Lung (tissue), 12 donors: Measurements from ENCODE around the gene KIF26B. TPM values are rescaled to one million over a fixed set of nuclear protein-coding genes. Genes with fewer than 3 reads are reported as not detected.

Experiments used
- ATAC-seq: fragments of 200-7000 bp; cut with Tn5 transposase; one replicate; pipeline ENCODE4 v1.9.1; 2020; ENCODE audit warnings: moderate number of reproducible peaks; ENCODE audit not compliant: insufficient read depth, low FRiP score
- DNase-seq, 3 donors: peaks; one replicate each; pipeline ENCODE4 v3.0.0-alpha.2; 2013 to 2017
- H3K27ac ChIP-seq, 2 donors: one replicate each; pipeline ENCODE4 v1.5.1; 2013; ENCODE audit warnings: mild to moderate bottlenecking in 2 of 2, moderate library complexity in 2 of 2, control low read depth in 1 of 2, inconsistent platforms in 1 of 2, low read depth in 1 of 2, low read length in 1 of 2
- H3K27me3 ChIP-seq, 3 donors: one replicate each; pipeline ENCODE4 v1.5.1; 2013; ENCODE audit warnings: low read length in 2 of 3; ENCODE audit not compliant: control insufficient read depth in 3 of 3, insufficient read depth in 3 of 3
- H3K36me3 ChIP-seq, 4 donors: one replicate each; pipeline ENCODE4 v1.5.1; 2013; ENCODE audit warnings: low read length in 4 of 4, mild to moderate bottlenecking in 1 of 4, moderate library complexity in 1 of 4; ENCODE audit not compliant: control insufficient read depth in 4 of 4, insufficient read depth in 4 of 4
- H3K4me1 ChIP-seq, 5 donors: one replicate each; pipeline ENCODE4 v1.5.1; 2013; ENCODE audit warnings: low read length in 5 of 5, mild to moderate bottlenecking in 2 of 5, moderate library complexity in 1 of 5; ENCODE audit not compliant: control insufficient read depth in 5 of 5, insufficient read depth in 5 of 5
- H3K4me3 ChIP-seq: one replicate; pipeline ENCODE4 v1.5.1; 2013; ENCODE audit warnings: mild to moderate bottlenecking, control low read depth, moderate library complexity
- H3K9ac ChIP-seq, 2 donors: one replicate each; pipeline ENCODE4 v1.5.1; 2013; ENCODE audit warnings: low read length in 2 of 2, control low read depth in 1 of 2; ENCODE audit not compliant: insufficient read depth in 1 of 2
- H3K9me3 ChIP-seq, 4 donors: one replicate each; pipeline ENCODE4 v1.5.1; 2013; ENCODE audit warnings: low read length in 3 of 4, mild to moderate bottlenecking in 1 of 4, moderate library complexity in 1 of 4; ENCODE audit not compliant: control insufficient read depth in 4 of 4, insufficient read depth in 3 of 4
- CTCF ChIP-seq: IDR thresholded peaks from 2 replicates; pipeline ENCODE4 v1.5.1; 2012; ENCODE audit warnings: mild to moderate bottlenecking; ENCODE audit errors: control extremely low read depth, extremely low read depth
- WGBS, 2 donors: extraction: QIAGEN DNeasy Blood & Tissue Kit; methylation state at CpG; one replicate each; pipeline ENCODE4 v1.1.7; 2013; 5-methylcytosine and 5-hydroxymethylcytosine counted together
- polyA plus RNA-seq, 2 donors: library from polyadenylated mRNA; stranded (reverse); fragments of 200-250 nt; gene quantifications; one replicate each; pipeline ENCODE4 v1.2.1, GENCODE V29; 2013
- total RNA-seq, 2 donors: library from RNA; depleted of rRNA in 1 of 2; stranded (reverse); fragments of >200 nt in 1 of 2; gene quantifications; one replicate each; pipeline ENCODE4 v1.2.1, GENCODE V29; 2014 to 2021
- donor health status: control.
- donor health status: control.
- donor health status: Bipolar disorder and iron deficiency.
- donor health status: healthy.
- donor health status: DM: yes; HTN: yes; CAD: no.

The KIF26B gene
- total and polyA plus RNA-seq, 4 donors = 0.61 to 6.7 (median 2.2) TPM

GRCh38 chr1:245246433-245246832 is 91.6 kb downstream of the KIF26B start:
- ATAC-seq = no peak
- Histone ChIP-seq H3K27ac (no peak overlapping the region), H3K4me1 (peaks cover 0 to 2% (median 0%) of the 10 kb centered on the region in 5 donors), H3K36me3 (no peaks in the 10 kb centered on the region), H3K9ac (no peak overlapping the region), H3K27me3 (no peaks in the 10 kb centered on the region), H3K9me3 (peaks cover 0 to 2% (median 0%) of the 10 kb centered on the region in 4 donors), H3K4me3 (no peak overlapping the region)
- WGBS, 2 donors = 68 to 77% methylated on average over 4 of the region's 4 CpGs
- TF ChIP-seq CTCF = no peak
- DNase-seq = no peak

GRCh38 chr1:245247356-245247755 is 92.6 kb downstream of the KIF26B start:
- H3K4me3 ChIP-seq = no peak overlapping the region
- H3K4me1 ChIP-seq = peaks cover 0 to 2% (median 0%) of the 10 kb centered on the region in 5 donors
- TF ChIP-seq CTCF = no peak
- ATAC-seq (no peak), DNase-seq (no peak)
- no peaks in the 10 kb centered on the region for H3K36me3 ChIP-seq
- WGBS, 2 donors = 93 to 95% methylated on average over 12 of the region's 12 CpGs
- H3K27ac ChIP-seq = no peak overlapping the region
- H3K27me3 ChIP-seq = no peaks in the 10 kb centered on the region
- peaks cover 0 to 2% (median 0%) of the 10 kb centered on the region in 4 donors for H3K9me3 ChIP-seq
- no peak overlapping the region for H3K9ac ChIP-seq

- 81 to 86% methylated on average over 7 of the region's 7 CpGs for WGBS, 2 donors
- no peak overlapping the region for H3K9ac ChIP-seq
- DNase-seq (no peak), ATAC-seq (no peak)
- TF ChIP-seq CTCF = no peak
- no peak overlapping the region for H3K27ac ChIP-seq
- peaks cover 0 to 2% (median 0%) of the 10 kb centered on the region in 5 donors for H3K4me1 ChIP-seq
- H3K4me3 ChIP-seq = no peak overlapping the region
- no peaks in the 10 kb centered on the region for H3K36me3 ChIP-seq
- H3K27me3 ChIP-seq = no peaks in the 10 kb centered on the region
- peaks cover 0 to 2% (median 0%) of the 10 kb centered on the region in 4 donors for H3K9me3 ChIP-seq
These were observed 93.0 kb downstream of the KIF26B start for GRCh38 chr1:245247801-245248200.

- no peak for ATAC-seq
These were observed 93.5 kb downstream of the KIF26B start for GRCh38 chr1:245248231-245248731.

More at GRCh38 chr1:245248231-245248731, 93.5 kb downstream of the KIF26B start:
- WGBS, 2 donors = 78 to 80% methylated on average over 18 of the region's 18 CpGs
- TF ChIP-seq CTCF = no peak
- peaks cover 0 to 2% (median 0%) of the 10 kb centered on the region in 5 donors for H3K4me1 ChIP-seq
- no peak overlapping the region for H3K9ac ChIP-seq
- H3K9me3 ChIP-seq = peaks cover 0 to 2% (median 0%) of the 10 kb centered on the region in 4 donors
- no peak overlapping the region for H3K4me3 ChIP-seq
- H3K36me3 ChIP-seq = no peaks in the 10 kb centered on the region
- no peaks in the 10 kb centered on the region for H3K27me3 ChIP-seq
- DNase-seq = peak in 1 of 3 donors; percentile 9
- H3K27ac ChIP-seq = no peak overlapping the region
